NOMO-1 treated with dmso at 0.1 percent for 144 hours (cell line): ENCODE data around the gene TAF3.
"Not testable (repeated sequence)": the region's sequence is repeated elsewhere in the genome, so short reads cannot be mapped to it uniquely, and the experiment has no call there.

ENCODE experiments used
- DNase-seq: peaks from one replicate; lab custom pipeline; 2025; ENCODE audit not compliant: unreplicated experiment; lab: John Stamatoyannopoulos, UW

Gene TAF3

DNA sequence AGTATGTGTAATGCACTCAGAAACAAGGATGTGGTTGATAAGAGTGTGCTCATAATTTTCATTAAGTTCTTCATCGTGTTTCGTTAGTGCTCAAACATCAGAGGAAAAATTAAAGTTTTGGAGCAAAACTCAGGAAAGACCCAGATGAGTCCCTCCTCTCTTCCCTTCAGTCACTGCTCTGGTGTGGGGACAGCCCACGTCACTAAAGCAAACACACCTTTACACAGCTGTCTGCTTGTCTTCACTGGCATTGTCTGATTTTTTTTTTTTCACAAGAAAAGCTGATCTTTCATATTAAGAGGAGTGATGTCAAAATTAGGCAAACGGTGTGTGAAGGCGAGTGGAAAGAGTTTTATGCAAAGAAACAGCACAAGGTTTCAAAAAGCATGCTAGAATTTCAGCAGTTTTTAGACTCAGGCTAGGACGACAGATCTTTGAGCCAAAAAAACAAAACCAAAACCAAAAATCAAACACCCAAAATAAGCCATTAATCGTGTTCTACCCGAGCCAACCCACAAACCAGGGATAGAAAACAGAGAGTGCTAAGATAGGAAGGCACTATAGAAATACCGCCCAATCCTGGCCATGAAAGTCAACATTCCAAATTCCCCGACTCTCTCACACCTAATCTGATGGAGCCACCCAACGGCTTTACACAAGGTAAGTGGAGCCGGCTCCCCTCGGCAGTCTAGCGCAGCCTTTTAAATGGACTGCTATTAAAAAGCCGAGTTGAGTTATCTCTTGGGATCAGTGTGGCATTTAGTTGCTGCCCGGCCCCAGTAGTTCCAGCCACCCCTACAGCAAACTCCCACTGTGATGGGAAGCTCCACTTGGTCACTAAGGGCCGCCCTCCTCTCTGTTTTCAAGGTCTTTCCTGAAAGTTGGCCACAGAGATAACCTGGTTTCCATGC is 208.3 kb downstream of the TAF3 start:
- DNase-seq, result no peak

- not testable (repeated sequence) for DNase-seq
Observed at GRCh38 chr10:8031211-8031610, 212.9 kb downstream of the TAF3 start.

DNA sequence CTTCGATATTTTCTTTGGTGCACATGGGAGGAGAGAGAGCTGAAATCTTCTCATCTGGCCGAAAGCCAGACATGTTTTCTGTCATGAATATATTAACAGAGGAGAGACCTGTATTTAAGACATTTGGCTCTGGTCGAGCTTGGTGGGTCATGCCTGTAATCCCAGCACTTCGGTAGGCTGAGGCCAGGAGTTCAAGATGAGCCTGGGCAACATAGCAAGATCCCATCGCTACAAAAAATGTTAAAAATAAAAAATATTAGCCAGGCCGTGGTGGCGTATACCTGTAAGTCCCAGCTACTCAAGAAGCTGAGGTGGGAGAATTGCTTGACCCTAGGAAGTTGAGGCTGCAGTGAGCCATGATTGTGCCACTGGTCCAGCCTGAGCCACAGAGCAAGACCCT is 214.3 kb downstream of the TAF3 start:
- DNase-seq, result no peak

- no peak for DNase-seq
Observed at GRCh38 chr10:8033812-8034465, 215.6 kb downstream of the TAF3 start.

GRCh38 chr10:8034466-8035005 is 216.2 kb downstream of the TAF3 start:
- no peak for DNase-seq

GRCh38 chr10:8035006-8035640 is 216.8 kb downstream of the TAF3 start:
- DNase-seq, result no peak

DNA sequence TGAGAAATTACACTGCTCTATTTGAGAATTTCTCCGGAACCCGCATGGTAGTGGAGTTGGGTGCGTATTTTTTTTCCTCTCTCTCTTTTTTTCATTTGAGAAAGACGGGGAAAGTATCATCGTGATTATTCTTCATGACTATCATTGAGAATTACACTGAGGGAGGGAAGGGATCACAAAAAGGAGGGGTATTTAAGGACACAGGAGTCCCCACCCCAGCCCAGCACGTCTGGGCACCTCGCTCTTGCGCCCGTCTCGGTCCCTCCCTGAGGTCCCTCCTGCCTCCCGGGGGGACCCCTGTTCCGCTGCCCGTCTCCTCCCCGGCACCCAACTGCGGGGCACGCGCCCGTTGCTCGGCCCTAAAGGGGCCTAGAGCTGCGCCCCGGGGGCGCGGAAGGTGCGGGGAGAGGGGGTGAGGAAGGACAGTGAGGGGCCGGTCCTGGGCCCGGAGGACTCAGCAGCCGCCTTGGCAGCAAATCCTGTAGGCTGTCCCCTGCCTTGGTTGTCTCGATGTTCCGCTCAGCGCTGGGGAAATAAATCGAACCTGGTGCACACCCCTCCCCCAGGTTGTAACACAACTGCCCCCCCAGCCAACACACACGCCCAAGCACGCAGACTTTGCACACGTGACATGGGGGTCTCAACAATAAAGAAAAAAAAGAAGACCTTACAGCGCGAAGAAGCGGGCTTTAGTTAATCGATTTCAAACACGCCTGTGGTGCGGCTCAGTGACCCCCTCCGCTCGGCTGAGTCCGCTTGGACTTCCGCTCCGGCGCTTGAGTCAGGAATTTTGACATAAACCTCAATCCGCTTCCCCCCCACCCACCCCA is 217.6 kb downstream of the TAF3 start:
- no peak for DNase-seq

GRCh38 chr10:8036506-8037198 is 218.3 kb downstream of the TAF3 start:
- DNase-seq, result no peak

DNA sequence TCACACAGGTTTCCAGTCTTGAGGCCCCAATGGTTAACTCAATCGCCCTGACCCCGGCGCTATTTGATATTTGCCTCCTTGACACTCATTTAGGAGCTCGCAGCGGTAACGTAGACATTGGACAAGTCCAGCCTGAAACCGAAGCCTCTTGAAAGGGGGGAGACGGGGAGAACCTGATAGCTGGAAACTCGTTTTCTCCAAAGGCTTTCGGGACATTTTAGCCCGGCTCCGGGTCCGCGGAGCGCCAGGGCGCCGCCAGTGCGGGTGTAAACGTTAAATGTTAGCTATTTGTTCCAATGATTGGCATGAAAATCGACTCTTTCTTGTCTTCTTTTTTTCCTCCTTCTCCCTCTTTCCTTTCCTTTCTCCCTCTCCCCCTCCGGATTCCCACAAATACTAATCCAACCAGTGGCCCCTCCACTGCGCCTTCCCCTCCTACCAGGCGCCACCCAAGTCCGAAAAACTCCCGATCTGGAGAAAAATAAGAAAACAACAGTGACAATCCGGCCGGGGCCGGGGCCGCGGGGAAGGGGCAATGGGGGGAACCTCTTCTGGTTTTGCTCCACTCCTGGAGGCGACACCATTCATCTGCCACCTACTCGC is 219.0 kb downstream of the TAF3 start:
- no peak for DNase-seq

DNA sequence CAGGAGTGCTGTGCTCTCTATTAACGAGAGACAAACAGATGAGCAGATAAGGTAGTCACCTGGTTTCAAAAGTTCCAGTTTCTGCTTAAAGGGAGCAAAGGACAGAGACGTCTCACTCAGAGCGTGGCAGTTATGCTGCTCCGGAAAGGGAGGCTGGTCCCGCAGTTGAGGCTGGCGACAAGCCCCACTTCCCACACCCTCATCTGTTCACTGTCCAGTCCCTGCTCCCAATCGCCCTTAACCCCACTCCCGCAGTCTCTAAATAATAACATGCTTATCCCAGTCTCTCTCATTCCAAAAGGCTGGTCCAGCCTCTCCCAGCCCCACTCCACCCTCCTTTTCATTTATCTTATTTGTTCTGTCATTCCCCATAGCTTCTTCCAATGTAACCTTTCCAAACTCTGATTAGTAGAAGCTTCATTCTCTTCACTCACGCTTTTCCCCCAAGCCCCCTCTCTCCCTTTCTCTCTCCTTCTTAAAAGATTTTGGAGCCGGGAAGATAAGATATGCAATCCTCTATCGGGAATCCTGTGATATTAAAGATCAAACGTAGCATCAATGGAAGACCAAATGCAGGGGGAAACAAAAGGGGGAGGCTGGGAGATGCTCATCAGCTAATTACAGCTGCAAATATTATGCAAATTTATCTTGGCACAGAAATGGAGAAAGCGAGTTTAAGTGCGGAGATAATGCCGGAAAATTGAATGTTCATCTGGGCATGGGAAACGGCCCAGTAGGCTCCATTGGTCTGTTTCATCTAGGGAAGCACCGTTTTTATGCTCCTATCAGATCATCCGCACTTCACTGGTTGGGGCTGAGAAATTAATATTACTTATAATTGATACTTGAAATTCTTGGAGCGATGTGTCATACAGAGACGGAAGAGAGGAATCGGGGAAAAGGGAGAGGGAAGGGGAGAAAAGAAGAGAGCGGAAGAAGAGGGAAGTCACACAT is 219.9 kb downstream of the TAF3 start:
- no peak for DNase-seq

DNA sequence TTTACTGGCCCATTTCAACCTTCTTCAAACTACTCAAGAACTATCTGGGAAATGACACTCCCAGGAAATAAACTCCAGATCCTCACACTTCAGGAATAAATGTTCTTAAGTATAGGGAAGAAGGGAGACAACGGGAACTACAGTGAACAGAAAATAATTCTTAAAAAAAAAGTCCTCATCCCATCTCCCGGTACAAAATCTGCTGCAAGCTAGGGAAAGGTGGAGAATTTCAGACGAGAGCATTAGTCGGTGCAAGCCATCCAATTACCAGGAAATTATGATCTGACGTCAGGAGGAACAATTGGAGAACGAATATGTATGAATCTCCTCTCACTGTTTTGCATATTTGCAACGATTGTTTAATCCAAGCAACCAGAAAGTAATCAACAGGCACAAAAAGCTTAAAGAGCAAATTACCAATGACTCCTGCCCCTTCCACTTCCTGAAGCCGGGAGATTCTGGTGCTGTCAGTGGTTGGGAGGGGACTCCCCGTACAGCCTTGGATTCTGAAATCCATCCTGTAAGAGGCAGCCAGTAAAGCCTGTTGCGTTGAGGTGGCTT is 221.1 kb downstream of the TAF3 start:
- DNase-seq, result no peak

DNA sequence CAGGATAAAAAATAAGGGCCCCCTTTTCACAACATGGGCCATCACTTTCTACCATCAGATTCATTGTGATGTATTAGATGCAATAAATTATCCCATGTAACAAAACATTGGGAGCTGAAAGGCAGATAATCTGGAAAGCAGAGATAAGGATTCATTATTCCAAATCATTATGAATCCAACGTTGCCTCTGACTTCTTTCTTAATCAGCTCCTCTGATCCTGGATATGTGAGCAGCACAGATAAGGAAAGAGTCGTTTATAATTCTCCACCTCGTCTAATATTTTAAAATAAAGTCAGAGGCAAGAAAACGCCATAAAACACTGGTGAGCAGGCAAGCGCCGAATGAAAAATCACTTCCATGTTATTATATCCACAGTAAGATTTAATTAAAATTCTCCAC is 222.3 kb downstream of the TAF3 start:
- no peak for DNase-seq

DNA sequence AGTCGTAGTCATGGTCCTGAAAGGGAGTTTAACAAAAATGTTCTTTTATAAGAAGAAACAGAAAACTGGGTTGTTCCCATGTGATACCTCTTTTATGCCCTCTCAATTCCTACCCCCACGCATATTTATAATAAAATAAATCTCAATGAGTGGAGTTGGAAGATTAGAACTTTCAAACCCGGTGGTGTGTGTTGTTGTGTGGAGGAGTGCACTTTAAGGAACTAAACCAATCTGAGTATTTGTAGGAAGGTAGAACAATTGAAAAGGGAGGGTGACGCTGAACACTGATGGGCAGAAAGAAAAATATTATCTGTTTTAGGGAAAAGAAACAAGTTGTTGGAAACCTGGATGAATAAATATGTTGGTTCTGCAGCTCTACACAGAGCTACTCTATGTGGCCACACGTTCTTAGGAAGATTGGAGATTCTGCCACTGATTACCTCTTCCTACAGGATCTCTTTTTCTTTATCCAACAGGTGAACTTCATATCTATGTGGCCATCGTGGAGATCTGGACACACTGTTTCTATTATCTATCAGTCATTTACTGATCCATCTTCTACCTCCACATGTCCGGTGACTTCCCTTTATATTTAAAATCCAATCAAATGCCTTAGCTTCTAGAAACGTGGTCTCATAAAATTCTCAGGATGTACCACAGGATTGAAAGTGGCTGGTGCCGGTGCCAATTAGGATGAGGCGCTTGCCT is 223.1 kb downstream of the TAF3 start:
- DNase-seq, result no peak

GRCh38 chr10:8041992-8042720 is 223.9 kb downstream of the TAF3 start:
- DNase-seq, result no peak

GRCh38 chr10:8042721-8043568 is 224.6 kb downstream of the TAF3 start:
- no peak for DNase-seq
